Heart right ventricle (tissue), 16 donors: ENCODE data around the gene ALDH16A1. TPM values are rescaled to one million over a fixed set of nuclear protein-coding genes. Genes with fewer than 3 reads are reported as not detected.

Experiments used
- ATAC-seq, 8 donors: fragments of 200-7000 bp; cut with Tn5 transposase; one replicate each; pipeline ENCODE4 v1.9.1; 2020; ENCODE audit warnings: mild to moderate bottlenecking in 8 of 8, moderate library complexity in 8 of 8, moderate number of reproducible peaks in 1 of 8
- DNase-seq, 2 donors: peaks; one replicate each; pipeline ENCODE4 v3.0.0-alpha.2; 2020
- H3K27ac ChIP-seq, 10 donors: fragments of 200-600 bp; sonication (generic) in 2 of 10; one replicate each; pipeline versions ENCODE4 v1.5.0 to v1.8.0; 2020 to 2022; ENCODE audit warnings: mild to moderate bottlenecking in 3 of 10
- H3K27me3 ChIP-seq, 7 donors: fragments of 200-600 bp; one replicate each; pipeline ENCODE4 v1.8.0; 2021 to 2022; ENCODE audit warnings: mild to moderate bottlenecking in 2 of 7
- H3K36me3 ChIP-seq, 9 donors: fragments of 200-600 bp; sonication (generic) in 1 of 9; one replicate each; pipeline versions ENCODE4 v1.5.0 to v1.8.0; 2020 to 2022; ENCODE audit warnings: mild to moderate bottlenecking in 2 of 9
- H3K4me1 ChIP-seq, 9 donors: fragments of 200-600 bp; sonication (generic) in 1 of 9; one replicate each; pipeline versions ENCODE4 v1.5.0 to v1.8.0; 2020 to 2022; ENCODE audit warnings: mild to moderate bottlenecking in 4 of 9
- H3K4me3 ChIP-seq, 10 donors: fragments of 200-600 bp; sonication (generic) in 2 of 10; one replicate each; pipeline versions ENCODE4 v1.5.0 to v1.8.0; 2020 to 2022; ENCODE audit warnings: mild to moderate bottlenecking in 7 of 10, moderate library complexity in 2 of 10
- H3K9me3 ChIP-seq, 11 donors: fragments of 200-600 bp in 10 of 11; sonication (generic) in 2 of 11; one replicate each; pipeline versions ENCODE4 v1.5.0 to v1.8.0; 2013 to 2022; ENCODE audit warnings: mild to moderate bottlenecking in 2 of 11, control low read depth in 1 of 11, moderate library complexity in 1 of 11
- WGBS, 2 donors: extraction: QIAGEN DNeasy Blood & Tissue Kit; methylation state at CpG; one replicate each; pipeline ENCODE4 v1.1.7; 2013; ENCODE audit warnings: inconsistent platforms in 1 of 2; 5-methylcytosine and 5-hydroxymethylcytosine counted together
- intact Hi-C, 10 donors: fragments of 100-400 bp; cut with DNase I; formaldehyde crosslinking; loops; one replicate each; pipeline versions ENCODE4 v1.11.1 to v1.14.2; 2022
- polyA plus RNA-seq, 2 donors: library from polyadenylated mRNA; stranded (reverse); fragments of 200-250 nt; gene quantifications; one replicate each; pipeline ENCODE4 v1.2.3, GENCODE V29; 2013
- total RNA-seq, 10 donors: library from RNA; stranded (reverse); fragmentation: NEBNext Ultra II Directional in 3 of 10; extraction: Animal tissue kit (Norgen Biotek cat#: 25700) in 3 of 10; gene quantifications; one replicate each; pipeline versions ENCODE4 v1.2.1 to v1.2.4, GENCODE V29; 2021 to 2023
- TF ChIP-seq, protein P1 (sequence below), 9 donors: fragments of 200-600 bp; sonication (generic) in 2 of 9; IDR thresholded peaks; one replicate each; pipeline versions ENCODE4 v1.5.0 to v1.8.0; 2021 to 2022; ENCODE audit warnings: antibody characterized with exemption in 9 of 9, mild to moderate bottlenecking in 5 of 9, moderate library complexity in 1 of 9
- donor health status: Arrhythmogenic right ventricular cardiomyopathy.
- donor health status: ischemic (EF 13 %, LVEDD 7.1; RV severe dilation, severe dysfunction).
- donor health status: healthy with polysubstance abuse.
- donor health status: DM: no; HTN: yes; CAD: no.
- donor health status: DM: no; HTN: no; CAD: no.
- donor health status: ischemic (EF 25% LVEDD 6.9; RV normal size, moderate dysfunction).
- donor health status: ischemic (EF 25% LVEDD 5.7; RV mildly dilated, moderate dysfunction).
- donor health status: healthy.
- donor health status: DM: yes; HTN: yes; CAD: no.
- donor health status: Ischemic cardiomyopathy.
- donor health status: ischemic (EF 35%, LVEDD 5.7; RV mildly dilated, moderate dysfunction).
- donor health status: nonischemic (EF 11% LVEDD 7.7; RV severe dilation, severe dysfunction).
- donor health status: DM: yes; HTN: yes; CAD: no.
- donor health status: PGD.
- donor health status: ischemic (EF 29% LVEDD 5.4; RV normal size, mild dysfunction).
- donor health status: nonischemic (EF 23%, LVEDD 6.1; RV moderate dilation, normal function).

The ALDH16A1 gene
- total and polyA plus RNA-seq, 12 donors = 4.4 to 19.9 (median 8.7) TPM

DNA sequence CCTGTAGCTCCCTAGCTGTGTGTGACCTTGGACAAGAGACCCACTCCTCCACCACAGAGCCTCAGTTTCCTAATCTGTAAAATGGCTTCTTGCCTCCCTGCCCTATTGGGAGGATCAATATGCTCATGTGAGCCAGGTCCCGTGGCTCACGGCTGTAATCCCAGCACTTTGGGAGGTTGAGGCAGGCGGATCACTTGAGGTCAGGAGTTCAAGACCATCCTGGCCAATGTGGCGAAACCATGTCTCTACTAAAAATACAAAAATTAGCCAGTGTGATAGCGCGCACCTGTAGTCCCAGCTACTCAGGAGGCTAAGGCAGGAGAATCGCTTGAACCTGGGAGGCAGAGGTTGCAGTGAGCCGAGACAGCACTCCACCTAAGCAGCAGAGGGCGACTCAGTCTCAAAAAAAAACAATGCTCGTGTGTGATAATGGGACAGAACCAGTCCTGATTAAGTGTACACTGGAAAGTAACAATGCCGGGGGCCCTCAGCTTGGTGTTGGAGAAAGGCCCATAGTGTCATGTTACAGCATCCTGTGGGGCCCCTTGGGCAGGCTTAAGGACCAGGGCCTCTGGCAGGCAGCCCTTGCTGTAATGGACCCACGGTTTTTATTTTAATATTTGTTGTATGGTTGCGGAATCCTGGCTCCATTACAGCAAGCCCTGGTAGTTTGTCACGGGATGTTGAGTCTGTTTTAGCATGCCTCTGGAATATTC lies 50.0 kb downstream of the ALDH16A1 start:
- Histone ChIP-seq H3K36me3 (peaks cover 0 to 23% (median 20%) of the 10 kb centered on the region in 9 donors), H3K27ac (peak overlapping the region in 3 of 10 donors; percentile 17 to 46 (median 25)), H3K4me3 (no peak overlapping the region), H3K9me3 (no peaks in the 10 kb centered on the region), H3K27me3 (no peaks in the 10 kb centered on the region), H3K4me1 (peaks cover 6 to 54% (median 35%) of the 10 kb centered on the region in 9 donors)
- WGBS, 2 donors = 38 to 42% methylated on average over 14 of the region's 14 CpGs
- ATAC-seq (peak; percentile 16 to 64 (median 54)), DNase-seq (peak in 1 of 2 donors; percentile 59)
- intact Hi-C loops = loop anchor here in 6 of 10 donors (1.0 to 2.0 kb wide), 3 partner anchors 44 to 68 kb away; no protein-coding TSS in a partner anchor
- TF ChIP-seq, protein P1, sequence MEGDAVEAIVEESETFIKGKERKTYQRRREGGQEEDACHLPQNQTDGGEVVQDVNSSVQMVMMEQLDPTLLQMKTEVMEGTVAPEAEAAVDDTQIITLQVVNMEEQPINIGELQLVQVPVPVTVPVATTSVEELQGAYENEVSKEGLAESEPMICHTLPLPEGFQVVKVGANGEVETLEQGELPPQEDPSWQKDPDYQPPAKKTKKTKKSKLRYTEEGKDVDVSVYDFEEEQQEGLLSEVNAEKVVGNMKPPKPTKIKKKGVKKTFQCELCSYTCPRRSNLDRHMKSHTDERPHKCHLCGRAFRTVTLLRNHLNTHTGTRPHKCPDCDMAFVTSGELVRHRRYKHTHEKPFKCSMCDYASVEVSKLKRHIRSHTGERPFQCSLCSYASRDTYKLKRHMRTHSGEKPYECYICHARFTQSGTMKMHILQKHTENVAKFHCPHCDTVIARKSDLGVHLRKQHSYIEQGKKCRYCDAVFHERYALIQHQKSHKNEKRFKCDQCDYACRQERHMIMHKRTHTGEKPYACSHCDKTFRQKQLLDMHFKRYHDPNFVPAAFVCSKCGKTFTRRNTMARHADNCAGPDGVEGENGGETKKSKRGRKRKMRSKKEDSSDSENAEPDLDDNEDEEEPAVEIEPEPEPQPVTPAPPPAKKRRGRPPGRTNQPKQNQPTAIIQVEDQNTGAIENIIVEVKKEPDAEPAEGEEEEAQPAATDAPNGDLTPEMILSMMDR (IDR thresholded peaks at IDR 0.05) = peak; percentile 34 to 78 (median 67)

GRCh38 chr19:49503582-49503962 lies 50.5 kb downstream of the ALDH16A1 start:
- peaks cover 6 to 48% (median 30%) of the 10 kb centered on the region in 9 donors for H3K4me1 ChIP-seq
- TF ChIP-seq, protein P1 (IDR thresholded peaks at IDR 0.05) = no peak
- H3K4me3 ChIP-seq = no peak overlapping the region
- no peaks in the 10 kb centered on the region for H3K9me3 ChIP-seq
- intact Hi-C loops = loop anchor here in 6 of 10 donors (1.0 to 2.0 kb wide), 3 partner anchors 43 to 67 kb away; no protein-coding TSS in a partner anchor
- H3K27me3 ChIP-seq = no peaks in the 10 kb centered on the region
- DNase-seq = no peak
- H3K36me3 ChIP-seq = peaks cover 0 to 17% (median 14%) of the 10 kb centered on the region in 9 donors
- peak overlapping the region in 2 of 10 donors; percentile 25 to 46 for H3K27ac ChIP-seq
- no peak for ATAC-seq
- WGBS, 2 donors = 83 to 84% methylated on average over 9 of the region's 9 CpGs

DNA sequence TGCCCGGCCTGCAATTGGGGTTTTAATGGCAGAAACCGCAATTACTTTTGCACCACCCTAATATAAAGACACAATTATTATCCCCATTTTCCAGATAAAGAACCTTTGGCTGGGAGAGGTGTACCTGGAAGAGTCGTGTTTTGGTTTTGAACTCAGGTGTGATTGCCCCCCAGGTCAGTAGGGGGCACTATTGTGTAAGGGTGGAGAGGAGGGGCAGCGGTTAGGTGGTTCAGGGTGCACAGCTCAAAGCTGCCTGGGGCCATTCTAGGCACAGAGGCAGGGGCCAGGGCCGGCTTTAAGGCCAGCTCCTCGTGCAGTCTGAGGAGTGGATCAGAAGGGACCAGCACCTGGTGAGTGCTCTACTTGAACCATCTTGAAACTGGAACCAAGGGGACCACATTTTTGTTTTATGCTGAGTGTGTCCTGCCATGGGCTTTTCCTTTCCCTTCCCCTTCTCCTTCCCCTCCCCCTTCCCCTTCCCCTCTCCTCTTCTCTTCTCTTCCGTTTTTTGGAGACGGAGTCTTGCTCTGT lies 53.6 kb downstream of the ALDH16A1 start:
- DNase-seq = no peak
- intact Hi-C loops = loop anchor here in 3 of 10 donors (5.0 kb wide), 2 partner anchors 36 to 41 kb away; no protein-coding TSS in a partner anchor
- 33 to 35% methylated on average over 8 of the region's 8 CpGs for WGBS, 2 donors

More for the DNA sequence above, 53.6 kb downstream of the ALDH16A1 start:
- Histone ChIP-seq H3K9me3 (no peaks in the 10 kb centered on the region), H3K27me3 (no peaks in the 10 kb centered on the region), H3K4me3 (no peak overlapping the region), H3K27ac (no peak overlapping the region), H3K4me1 (peaks cover 2 to 24% (median 9%) of the 10 kb centered on the region in 9 donors), H3K36me3 (no peaks in the 10 kb centered on the region)
- peak in 7 of 8 donors; percentile 26 to 72 (median 41) for ATAC-seq
- TF ChIP-seq, protein P1 (IDR thresholded peaks at IDR 0.05) = peak; percentile 43 to 86 (median 69)
